ENCODE results near the gene MAN1C1. TPM values are rescaled to one million over a fixed set of nuclear protein-coding genes. Genes with fewer than 3 reads are reported as not detected.

Gene MAN1C1
- total and polyA plus RNA-seq, 2 donors from 2014 or later: 31.7 to 65.5 TPM

DNA sequence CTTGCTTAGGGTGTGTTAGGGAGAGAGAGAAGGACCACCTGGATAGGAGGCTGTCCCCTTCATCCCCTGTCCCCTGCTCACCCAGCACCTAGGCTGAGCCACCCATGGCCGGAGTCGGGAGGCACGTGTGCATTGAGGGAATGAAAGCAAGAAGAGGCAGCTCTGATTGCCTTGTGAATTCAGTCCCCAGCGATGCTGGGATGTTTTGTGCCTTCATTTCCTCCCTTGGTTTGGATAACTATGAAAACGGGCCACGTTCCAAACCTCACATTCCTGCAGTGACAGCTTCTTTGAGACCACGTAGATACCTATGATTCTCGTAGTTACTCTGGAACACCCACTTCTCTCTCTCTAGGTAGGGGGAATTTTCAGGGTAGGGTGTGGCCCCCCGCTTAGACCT, 67.1 kb downstream of the MAN1C1 start:
- H3K4me1 ChIP-seq (ENCODE audit: control insufficient read depth in 2 of 3, insufficient read depth in 2 of 3, low read depth in 1 of 3, low read length in 3 of 3): peaks cover 0 to 10% (median 5%) of the 10 kb centered on the region in 3 donors
- H3K9ac ChIP-seq (ENCODE audit: low read length in 3 of 3): no peak overlapping the region
- intact Hi-C loops (cut with DNase I): no loop called here
- H3K27me3 ChIP-seq (ENCODE audit: control insufficient read depth, insufficient read depth, low read length): no peaks in the 10 kb centered on the region
- H3K27ac ChIP-seq (ENCODE audit: low read depth in 2 of 2, low read length in 2 of 2): no peak overlapping the region
- H3K36me3 ChIP-seq (ENCODE audit: control insufficient read depth in 2 of 3, insufficient read depth in 3 of 3, low read length in 3 of 3): no peaks in the 10 kb centered on the region
- H3K4me3 ChIP-seq (ENCODE audit: low read length in 3 of 3): no peak overlapping the region
- DNase-seq: no peak
- FAIRE-seq: no peak
- H3K9me3 ChIP-seq (ENCODE audit: control insufficient read depth in 2 of 3, insufficient read depth in 1 of 3, low read length in 3 of 3): no peaks in the 10 kb centered on the region
- TF ChIP-seq, protein P1, sequence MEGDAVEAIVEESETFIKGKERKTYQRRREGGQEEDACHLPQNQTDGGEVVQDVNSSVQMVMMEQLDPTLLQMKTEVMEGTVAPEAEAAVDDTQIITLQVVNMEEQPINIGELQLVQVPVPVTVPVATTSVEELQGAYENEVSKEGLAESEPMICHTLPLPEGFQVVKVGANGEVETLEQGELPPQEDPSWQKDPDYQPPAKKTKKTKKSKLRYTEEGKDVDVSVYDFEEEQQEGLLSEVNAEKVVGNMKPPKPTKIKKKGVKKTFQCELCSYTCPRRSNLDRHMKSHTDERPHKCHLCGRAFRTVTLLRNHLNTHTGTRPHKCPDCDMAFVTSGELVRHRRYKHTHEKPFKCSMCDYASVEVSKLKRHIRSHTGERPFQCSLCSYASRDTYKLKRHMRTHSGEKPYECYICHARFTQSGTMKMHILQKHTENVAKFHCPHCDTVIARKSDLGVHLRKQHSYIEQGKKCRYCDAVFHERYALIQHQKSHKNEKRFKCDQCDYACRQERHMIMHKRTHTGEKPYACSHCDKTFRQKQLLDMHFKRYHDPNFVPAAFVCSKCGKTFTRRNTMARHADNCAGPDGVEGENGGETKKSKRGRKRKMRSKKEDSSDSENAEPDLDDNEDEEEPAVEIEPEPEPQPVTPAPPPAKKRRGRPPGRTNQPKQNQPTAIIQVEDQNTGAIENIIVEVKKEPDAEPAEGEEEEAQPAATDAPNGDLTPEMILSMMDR (IDR thresholded peaks at IDR 0.05; ENCODE audit: borderline replicate concordance, extremely low read depth, insufficient read depth): no peak

DNA sequence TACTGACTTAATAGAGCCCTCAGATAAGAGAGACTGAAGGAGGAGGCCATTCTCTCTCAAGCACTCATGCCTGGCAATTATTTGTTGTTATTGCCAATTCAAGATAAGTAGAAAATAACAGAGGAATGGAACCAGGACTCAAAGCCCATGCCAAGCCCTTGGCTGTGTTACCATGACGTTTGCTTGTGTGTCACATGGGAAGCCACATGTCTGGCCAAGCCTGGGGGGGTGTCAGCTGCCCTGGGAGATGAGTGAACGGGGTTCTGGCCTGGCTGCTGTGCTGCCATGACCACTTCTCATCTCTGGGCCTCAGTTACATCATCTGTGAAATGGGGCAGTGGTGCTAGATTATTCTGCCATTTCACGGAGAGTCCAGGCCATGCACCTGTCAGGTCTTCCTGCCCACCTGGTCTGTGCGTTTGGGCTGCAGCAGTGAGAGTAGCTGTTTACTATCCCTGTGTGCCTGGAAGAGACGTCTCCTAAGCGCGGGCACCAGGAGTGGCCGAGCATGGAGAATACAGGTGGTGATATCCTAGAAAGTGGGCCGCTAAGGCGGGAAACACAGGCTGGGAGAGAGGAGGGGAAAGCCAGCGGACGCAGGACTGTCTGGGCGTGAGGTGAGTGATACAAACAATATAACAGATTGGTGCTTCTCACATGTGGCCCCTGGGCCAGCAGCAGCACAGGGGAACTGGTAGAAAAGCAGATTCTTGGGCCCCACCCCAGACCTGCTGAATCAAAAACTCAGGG, 67.8 kb downstream of the MAN1C1 start:
- TF ChIP-seq, protein P1 (IDR thresholded peaks at IDR 0.05; ENCODE audit: borderline replicate concordance, extremely low read depth, insufficient read depth): no peak
- Histone ChIP-seq H3K4me3 (ENCODE audit: low read length in 3 of 3) (no peak overlapping the region), H3K9me3 (ENCODE audit: control insufficient read depth in 2 of 3, insufficient read depth in 1 of 3, low read length in 3 of 3) (no peaks in the 10 kb centered on the region), H3K27me3 (ENCODE audit: control insufficient read depth, insufficient read depth, low read length) (no peaks in the 10 kb centered on the region), H3K27ac (ENCODE audit: low read depth in 2 of 2, low read length in 2 of 2) (no peak overlapping the region), H3K36me3 (ENCODE audit: control insufficient read depth in 2 of 3, insufficient read depth in 3 of 3, low read length in 3 of 3) (no peaks in the 10 kb centered on the region), H3K9ac (ENCODE audit: low read length in 3 of 3) (no peak overlapping the region), H3K4me1 (ENCODE audit: control insufficient read depth in 2 of 3, insufficient read depth in 2 of 3, low read depth in 1 of 3, low read length in 3 of 3) (peaks cover 0 to 12% (median 5%) of the 10 kb centered on the region in 3 donors)
- intact Hi-C loops (cut with DNase I): no loop called here
- no peak for DNase-seq
- FAIRE-seq: no peak

DNA sequence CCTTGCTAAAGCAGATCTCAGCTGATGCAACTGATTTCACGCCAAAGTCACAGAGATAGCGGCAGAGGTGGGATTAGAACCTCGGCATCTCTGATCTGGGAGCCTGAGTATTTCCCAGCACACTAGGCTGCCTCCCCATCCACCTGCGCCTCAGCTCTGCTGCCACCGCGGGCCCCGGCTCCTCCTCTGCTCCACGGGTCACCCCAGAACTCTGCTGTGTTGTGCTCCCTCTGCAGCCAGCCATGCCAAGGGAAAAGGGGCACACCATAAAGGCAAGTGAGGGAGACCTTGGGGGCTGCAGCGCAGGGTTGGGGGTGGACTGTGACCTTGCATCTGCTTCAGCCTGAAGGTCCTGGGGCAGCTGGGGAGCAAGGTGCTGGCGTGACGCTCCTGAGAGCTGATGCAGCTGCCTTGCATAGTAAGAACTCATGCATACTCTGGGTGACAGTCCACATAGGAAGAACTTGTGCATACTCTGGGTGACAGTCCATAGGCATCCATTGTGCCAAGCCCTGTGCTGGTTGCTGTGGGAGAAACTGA, 68.7 kb downstream of the MAN1C1 start:
- no peak for DNase-seq
- Histone ChIP-seq H3K4me1 (ENCODE audit: control insufficient read depth in 2 of 3, insufficient read depth in 2 of 3, low read depth in 1 of 3, low read length in 3 of 3) (peaks cover 0 to 12% (median 5%) of the 10 kb centered on the region in 3 donors), H3K9ac (ENCODE audit: low read length in 3 of 3) (no peak overlapping the region), H3K27ac (ENCODE audit: low read depth in 2 of 2, low read length in 2 of 2) (no peak overlapping the region), H3K27me3 (ENCODE audit: control insufficient read depth, insufficient read depth, low read length) (no peaks in the 10 kb centered on the region), H3K9me3 (ENCODE audit: control insufficient read depth in 2 of 3, insufficient read depth in 1 of 3, low read length in 3 of 3) (no peaks in the 10 kb centered on the region), H3K36me3 (ENCODE audit: control insufficient read depth in 2 of 3, insufficient read depth in 3 of 3, low read length in 3 of 3) (no peaks in the 10 kb centered on the region), H3K4me3 (ENCODE audit: low read length in 3 of 3) (no peak overlapping the region)
- no peak for FAIRE-seq
- TF ChIP-seq, protein P1 (IDR thresholded peaks at IDR 0.05; ENCODE audit: borderline replicate concordance, extremely low read depth, insufficient read depth): no peak
- intact Hi-C loops (cut with DNase I): no loop called here

All from kidney (tissue), 14 donors.